GM18519 (cell line): ENCODE data around the gene ISG20.
A peak's percentile ranks its signal among the peaks of the same experiment; 100 is the strongest.

ENCODE experiments used
- ATAC-seq: cut with Tn5 transposase; IDR thresholded peaks from one replicate; pipeline ENCODE4 v1.9.1; 2021; ENCODE audit warnings: mild to moderate bottlenecking, moderate library complexity; ENCODE audit not compliant: unreplicated experiment, low FRiP score

Gene ISG20

GRCh38 chr15:88652456-88653199, 13.8 kb downstream of the ISG20 start:
- no peak for ATAC-seq

GRCh38 chr15:88653200-88654064, 14.6 kb downstream of the ISG20 start:
- ATAC-seq: no peak

- ATAC-seq: no peak
Observed at GRCh38 chr15:88654430-88655102, 15.8 kb downstream of the ISG20 start.

- ATAC-seq: no peak
Observed at GRCh38 chr15:88655103-88655553, 16.3 kb downstream of the ISG20 start.

- ATAC-seq: no peak
Observed at GRCh38 chr15:88655800-88656488, 17.1 kb downstream of the ISG20 start.

- ATAC-seq: peak; percentile 79
Observed at GRCh38 chr15:88656760-88657221, 18.0 kb downstream of the ISG20 start.

GRCh38 chr15:88657326-88658069, 18.7 kb downstream of the ISG20 start:
- ATAC-seq: no peak

GRCh38 chr15:88658070-88658965, 19.5 kb downstream of the ISG20 start:
- ATAC-seq: no peak

- ATAC-seq: no peak
Observed at GRCh38 chr15:88658972-88659931, 20.4 kb downstream of the ISG20 start.

GRCh38 chr15:88661041-88661700, 22.4 kb downstream of the ISG20 start:
- ATAC-seq: no peak

GRCh38 chr15:88661761-88662556, 23.1 kb downstream of the ISG20 start:
- no peak for ATAC-seq

- no peak for ATAC-seq
Observed at GRCh38 chr15:88663141-88663621, 24.4 kb downstream of the ISG20 start.

- no peak for ATAC-seq
Observed at GRCh38 chr15:88664151-88664778, 25.4 kb downstream of the ISG20 start.

- no peak for ATAC-seq
Observed at GRCh38 chr15:88674661-88675060, 35.8 kb downstream of the ISG20 start.

- no peak for ATAC-seq
Observed at GRCh38 chr15:88678755-88679154, 39.9 kb downstream of the ISG20 start.
